ENCODE results near the gene DPT.

DPT gene

DNA sequence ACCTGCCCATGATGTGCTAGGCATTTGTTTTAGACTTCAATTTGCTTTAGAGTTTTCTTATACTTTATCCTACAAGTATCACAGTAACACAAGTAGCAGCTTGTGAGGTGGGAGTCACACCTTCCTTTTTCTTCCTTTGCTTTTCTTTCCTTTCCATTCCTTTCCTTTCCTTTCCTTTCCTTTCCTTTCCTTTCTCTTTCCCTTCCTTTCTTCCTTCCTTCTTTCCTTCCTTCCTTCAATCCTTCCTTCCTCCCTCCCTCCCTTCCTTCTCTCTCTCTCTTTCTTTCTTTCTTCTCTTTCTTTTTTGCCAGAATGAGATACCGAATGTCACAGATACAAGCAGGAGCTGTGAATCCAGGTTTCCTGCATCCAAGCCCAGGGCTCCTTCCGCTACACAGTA is 3.9 kb downstream of the DPT start:
- TF ChIP-seq, protein P1, sequence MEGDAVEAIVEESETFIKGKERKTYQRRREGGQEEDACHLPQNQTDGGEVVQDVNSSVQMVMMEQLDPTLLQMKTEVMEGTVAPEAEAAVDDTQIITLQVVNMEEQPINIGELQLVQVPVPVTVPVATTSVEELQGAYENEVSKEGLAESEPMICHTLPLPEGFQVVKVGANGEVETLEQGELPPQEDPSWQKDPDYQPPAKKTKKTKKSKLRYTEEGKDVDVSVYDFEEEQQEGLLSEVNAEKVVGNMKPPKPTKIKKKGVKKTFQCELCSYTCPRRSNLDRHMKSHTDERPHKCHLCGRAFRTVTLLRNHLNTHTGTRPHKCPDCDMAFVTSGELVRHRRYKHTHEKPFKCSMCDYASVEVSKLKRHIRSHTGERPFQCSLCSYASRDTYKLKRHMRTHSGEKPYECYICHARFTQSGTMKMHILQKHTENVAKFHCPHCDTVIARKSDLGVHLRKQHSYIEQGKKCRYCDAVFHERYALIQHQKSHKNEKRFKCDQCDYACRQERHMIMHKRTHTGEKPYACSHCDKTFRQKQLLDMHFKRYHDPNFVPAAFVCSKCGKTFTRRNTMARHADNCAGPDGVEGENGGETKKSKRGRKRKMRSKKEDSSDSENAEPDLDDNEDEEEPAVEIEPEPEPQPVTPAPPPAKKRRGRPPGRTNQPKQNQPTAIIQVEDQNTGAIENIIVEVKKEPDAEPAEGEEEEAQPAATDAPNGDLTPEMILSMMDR (IDR thresholded peaks at IDR 0.05; ENCODE audit: control insufficient read depth, insufficient read depth, low read depth, low read length, missing control alignments): no peak
- no peak overlapping the region for H3K4me3 ChIP-seq (ENCODE audit: control insufficient read depth, low read depth, low read length)
- no peak for DNase-seq (ENCODE audit: low read depth)

DNA sequence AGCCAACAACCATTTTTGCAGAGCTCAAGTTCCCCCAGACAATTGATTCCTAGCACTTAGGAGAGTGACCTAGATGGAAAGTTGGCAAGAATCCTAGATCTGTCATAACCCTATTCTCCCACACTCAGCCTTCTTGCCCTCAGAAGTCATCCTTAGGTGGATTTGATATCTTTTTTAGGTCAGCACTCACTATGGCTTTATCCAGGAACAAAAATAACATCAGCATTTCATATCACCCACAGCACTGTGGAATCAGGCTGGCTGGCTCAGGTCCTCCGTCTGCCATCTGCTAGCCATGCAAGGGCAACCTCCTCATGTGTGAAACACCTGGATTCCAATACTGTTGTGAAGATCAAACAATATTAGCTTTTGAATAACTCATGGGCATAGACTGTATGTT is 6.0 kb downstream of the DPT start:
- no peak for DNase-seq (ENCODE audit: low read depth)
- TF ChIP-seq, protein P1 (IDR thresholded peaks at IDR 0.05; ENCODE audit: control insufficient read depth, insufficient read depth, low read depth, low read length, missing control alignments): no peak
- no peak overlapping the region for H3K4me3 ChIP-seq (ENCODE audit: control insufficient read depth, low read depth, low read length)

DNA sequence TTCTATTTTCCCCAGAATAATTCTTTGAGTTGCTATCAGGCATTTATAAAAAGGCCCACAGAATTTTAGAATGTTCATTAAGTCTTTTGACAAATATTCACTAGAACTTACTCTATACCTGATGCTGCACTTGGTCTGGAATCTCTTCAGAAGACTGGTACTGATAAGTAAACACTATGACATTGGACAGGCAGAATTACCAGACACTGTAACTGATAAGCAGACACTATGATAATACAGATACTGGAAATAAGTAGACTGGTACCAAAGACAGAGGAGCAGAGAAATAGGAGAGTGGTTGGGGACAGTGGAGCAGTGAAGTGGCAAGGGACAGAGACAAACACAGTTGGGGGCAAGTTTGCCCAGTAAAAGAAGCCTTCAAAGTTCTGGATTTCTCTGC is 8.2 kb downstream of the DPT start:
- H3K4me3 ChIP-seq (ENCODE audit: control insufficient read depth, low read depth, low read length): no peak overlapping the region
- TF ChIP-seq, protein P1 (IDR thresholded peaks at IDR 0.05; ENCODE audit: control insufficient read depth, insufficient read depth, low read depth, low read length, missing control alignments): no peak
- no peak for DNase-seq (ENCODE audit: low read depth)

DNA sequence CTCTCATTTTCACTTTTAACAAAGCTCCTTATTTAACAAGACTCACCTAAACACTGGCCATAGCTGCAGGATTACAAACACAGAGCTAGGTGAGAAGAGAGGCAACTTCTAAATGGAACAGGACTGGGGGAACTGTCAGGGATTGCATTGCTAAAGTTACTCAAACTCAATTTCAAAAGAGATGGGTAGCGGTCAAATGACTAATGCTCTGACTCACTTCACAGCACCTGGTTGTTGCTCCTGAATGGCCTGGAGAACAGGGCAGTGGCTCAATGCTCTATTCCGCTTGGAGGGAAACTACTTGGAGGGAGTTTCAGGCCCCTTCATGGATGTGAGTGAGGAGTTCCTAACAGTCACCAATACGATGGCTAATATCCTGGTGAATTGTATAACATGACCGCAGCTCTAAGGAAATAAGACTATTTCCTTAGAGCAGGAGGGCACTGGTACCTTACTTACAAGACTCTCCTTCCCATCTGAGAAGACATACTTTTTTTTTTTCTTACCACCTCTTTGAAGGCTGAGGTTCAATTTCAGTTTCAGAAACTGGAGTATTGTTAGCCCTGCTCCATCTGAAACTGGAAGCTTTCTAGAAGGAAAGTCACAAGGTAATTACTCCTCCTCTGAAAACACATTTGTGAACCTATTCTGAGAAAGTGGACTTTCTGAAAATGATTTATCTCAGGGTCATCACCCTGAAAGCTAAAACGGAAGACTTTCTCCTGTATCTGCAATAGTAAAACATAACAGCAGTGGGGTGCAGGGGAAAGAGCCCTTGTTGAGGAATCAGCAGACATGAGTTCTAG is 9.5 kb downstream of the DPT start:
- no peak for DNase-seq (ENCODE audit: low read depth)
- TF ChIP-seq, protein P1 (IDR thresholded peaks at IDR 0.05; ENCODE audit: control insufficient read depth, insufficient read depth, low read depth, low read length, missing control alignments): no peak
- no peak overlapping the region for H3K4me3 ChIP-seq (ENCODE audit: control insufficient read depth, low read depth, low read length)

DNA sequence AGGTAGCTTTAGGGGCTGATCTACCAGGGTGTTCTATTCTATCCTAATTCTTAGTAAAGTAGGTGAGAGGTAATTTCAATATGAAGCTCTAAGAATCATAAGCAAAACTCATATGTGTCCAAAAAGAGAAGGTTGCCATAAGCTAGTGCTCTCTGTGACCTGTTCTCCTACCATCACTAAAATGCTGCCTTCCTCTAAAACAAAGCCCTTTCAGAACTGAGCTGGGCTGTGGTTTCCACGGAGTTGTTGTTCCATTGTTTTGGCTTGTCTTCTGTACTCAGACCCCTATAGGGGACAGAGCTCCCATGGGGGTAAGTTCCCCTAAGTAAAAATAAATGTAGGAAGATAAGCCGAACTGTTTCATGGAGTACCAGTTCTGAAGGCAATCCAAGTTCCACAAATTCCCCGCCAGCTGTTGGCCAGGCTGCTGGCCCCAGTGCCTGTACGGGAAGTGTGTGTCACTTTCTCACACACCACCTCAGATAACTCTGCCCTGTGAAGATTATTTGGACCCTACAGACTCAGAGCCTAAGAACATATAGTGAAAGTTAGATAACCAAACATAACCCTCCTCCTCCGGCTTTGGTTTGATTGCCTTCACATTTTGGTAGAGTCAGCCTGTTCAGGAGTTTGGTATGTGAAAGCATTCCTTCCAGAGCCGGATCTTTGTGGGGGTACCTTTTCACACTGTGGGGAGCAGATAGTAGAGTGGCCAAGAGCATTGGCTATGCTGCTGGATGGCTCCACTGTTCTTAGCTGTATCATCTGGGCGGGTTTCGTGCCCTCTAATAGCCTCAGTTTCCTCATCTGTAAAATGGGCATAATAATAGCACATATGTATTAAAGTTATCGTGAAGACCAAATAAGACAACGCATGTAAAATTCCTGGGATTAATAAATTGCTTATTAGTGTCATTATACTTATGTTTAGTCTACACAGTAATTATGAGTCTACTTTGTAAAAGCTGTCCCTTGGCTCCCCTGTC is 10.8 kb downstream of the DPT start:
- H3K4me3 ChIP-seq (ENCODE audit: control insufficient read depth, low read depth, low read length): no peak overlapping the region
- DNase-seq (ENCODE audit: low read depth): no peak
- TF ChIP-seq, protein P1 (IDR thresholded peaks at IDR 0.05; ENCODE audit: control insufficient read depth, insufficient read depth, low read depth, low read length, missing control alignments): no peak

DNA sequence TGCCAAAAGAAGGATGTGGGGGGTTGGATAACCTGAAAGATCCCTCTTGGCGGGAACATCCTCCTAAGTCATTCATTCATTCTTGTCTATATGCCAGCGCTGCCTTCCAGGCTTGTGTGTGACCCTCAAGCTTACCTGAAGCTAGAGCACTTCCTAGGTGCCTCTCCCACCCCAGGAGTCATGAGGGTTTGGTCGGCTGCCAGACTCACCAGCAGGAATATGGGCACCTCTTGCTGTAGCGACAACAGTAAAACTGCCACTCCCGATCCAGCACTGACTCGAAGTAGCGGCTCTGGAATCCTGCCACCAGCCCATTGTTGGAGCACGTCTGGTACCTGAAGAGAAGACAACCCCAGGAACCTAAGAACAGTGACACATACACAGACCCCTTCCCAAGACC is 15.0 kb downstream of the DPT start:
- H3K4me3 ChIP-seq (ENCODE audit: control insufficient read depth, low read depth, low read length): no peak overlapping the region
- TF ChIP-seq, protein P1 (IDR thresholded peaks at IDR 0.05; ENCODE audit: control insufficient read depth, insufficient read depth, low read depth, low read length, missing control alignments): no peak
- DNase-seq (ENCODE audit: low read depth): no peak
